Ascending aorta (tissue), 2 donors: ENCODE results near the gene IGFBP5. TPM values are rescaled to one million over a fixed set of nuclear protein-coding genes. Genes with fewer than 3 reads are reported as not detected.

Experiments
- DNase-seq, 2 donors: peaks; one replicate each; pipeline ENCODE4 v3.0.0-alpha.2; 2019; ENCODE audit warnings: low spot score in 2 of 2
- H3K27ac ChIP-seq, 2 donors: fragments of 200-600 bp; sonication (generic); one replicate each; pipeline ENCODE4 v1.5.1; 2016 to 2017; ENCODE audit warnings: mild to moderate bottlenecking in 1 of 2
- H3K27me3 ChIP-seq: fragments of 200-600 bp; sonication (generic); one replicate; pipeline ENCODE4 v1.5.1; 2017
- H3K36me3 ChIP-seq, 2 donors: fragments of 200-600 bp; sonication (generic); one replicate each; pipeline ENCODE4 v1.5.1; 2016
- H3K4me1 ChIP-seq, 2 donors: fragments of 200-600 bp; sonication (generic); one replicate each; pipeline ENCODE4 v1.5.1; 2016 to 2017; ENCODE audit warnings: mild to moderate bottlenecking in 1 of 2
- H3K4me3 ChIP-seq, 2 donors: fragments of 200-600 bp; sonication (generic); one replicate each; pipeline ENCODE4 v1.5.1; 2016 to 2017; ENCODE audit warnings: mild to moderate bottlenecking in 1 of 2
- H3K9me3 ChIP-seq, 2 donors: fragments of 200-600 bp; sonication (generic); one replicate each; pipeline ENCODE4 v1.5.1; 2016
- CTCF ChIP-seq, 3 experiments: fragments of 200-600 bp in 2 of 3; fragments of 450-650 bp in 1 of 3; sonication (generic) in 2 of 3; IDR thresholded peaks; one replicate each; pipeline ENCODE4 v1.5.1; 2016 to 2019; ENCODE audit warnings: antibody characterized with exemption in 3 of 3, mild to moderate bottlenecking in 1 of 3, moderate library complexity in 1 of 3
- intact Hi-C: fragments of 100-400 bp; cut with DNase I; formaldehyde crosslinking; loops from one replicate; pipeline ENCODE4 v1.15.1; 2023
- total RNA-seq: library from RNA; depleted of rRNA; stranded (reverse); fragments of >200 nt; gene quantifications from one replicate; pipeline ENCODE4 v1.1.0, GENCODE V29; 2016

IGFBP5 gene
- 1,280 TPM for total RNA-seq

DNA sequence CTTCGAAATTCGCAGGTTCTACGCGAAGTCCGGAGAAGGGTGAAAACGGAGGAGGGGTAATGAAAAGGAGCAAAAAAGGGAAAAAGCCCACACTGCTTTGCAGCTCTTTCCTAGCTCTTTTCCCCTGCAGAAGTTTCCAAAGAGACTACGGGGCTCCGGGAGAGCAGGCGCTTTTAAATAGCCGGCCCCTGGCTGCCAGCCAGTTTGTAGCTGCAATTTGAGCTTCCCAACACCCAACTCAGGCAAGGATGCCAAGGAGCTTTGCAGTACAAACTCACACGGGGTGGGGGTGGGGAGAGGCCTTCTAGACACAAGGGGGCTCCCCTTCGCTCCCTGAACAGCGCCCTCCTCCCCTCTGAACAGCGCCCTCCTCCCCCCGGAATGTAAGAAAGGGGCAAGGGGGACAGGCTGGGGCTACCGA, at the start of gene IGFBP5:
Gene IGFBP5, minus strand, starts transcription at position 149 of the 421 bp plus-strand sequence. CDS start 774 bp downstream, outside the sequence.
- Histone ChIP-seq H3K36me3 (no peaks in the 10 kb centered on the region), H3K27ac (peak within 1 kb of the TSS; percentile 87 to 93), H3K4me1 (peaks cover 4 to 40% of the 10 kb centered on the region in 2 donors), H3K27me3 (no peaks in the 10 kb centered on the region), H3K4me3 (peak within 1 kb of the TSS; percentile 58 to 89), H3K9me3 (no peaks in the 10 kb centered on the region)
- intact Hi-C loops = loop anchor here (5.0 to 10.0 kb wide), 5 partner anchors 357 to 739 kb away; no protein-coding TSS in a partner anchor
- DNase-seq = peak in 1 of 2 donors; percentile 92
- peak in 2 of 3 experiments; percentile 13 to 26 for TF ChIP-seq CTCF (IDR thresholded peaks at IDR 0.05)

DNA sequence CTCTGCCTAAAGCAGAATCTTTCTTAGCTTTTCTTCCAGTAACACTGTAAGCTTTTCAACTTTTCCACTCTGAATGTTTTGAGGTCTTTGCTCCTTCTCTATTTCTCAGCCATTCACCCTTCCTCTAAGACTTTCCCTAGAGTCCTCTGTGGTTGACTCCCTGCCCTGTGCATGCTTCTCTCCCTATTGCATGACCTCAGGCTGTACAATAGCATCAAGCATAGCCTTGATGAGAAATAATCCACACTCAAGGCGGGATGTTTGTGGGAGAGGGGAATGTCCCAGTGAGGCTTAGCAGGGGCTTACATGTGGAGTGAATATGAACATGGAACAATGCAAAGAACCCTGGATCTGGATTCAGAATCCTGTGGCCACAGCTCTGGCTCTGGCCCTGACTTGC, 48.4 kb upstream of the IGFBP5 start:
- H3K9me3 ChIP-seq = no peaks in the 10 kb centered on the region
- no peak for DNase-seq
- TF ChIP-seq CTCF (IDR thresholded peaks at IDR 0.05) = no peak
- no peaks in the 10 kb centered on the region for H3K36me3 ChIP-seq
- no peak overlapping the region for H3K4me3 ChIP-seq
- no peak overlapping the region for H3K27ac ChIP-seq
- H3K27me3 ChIP-seq = no peaks in the 10 kb centered on the region
- intact Hi-C loops = no loop called here
- H3K4me1 ChIP-seq = no peaks in the 10 kb centered on the region

DNA sequence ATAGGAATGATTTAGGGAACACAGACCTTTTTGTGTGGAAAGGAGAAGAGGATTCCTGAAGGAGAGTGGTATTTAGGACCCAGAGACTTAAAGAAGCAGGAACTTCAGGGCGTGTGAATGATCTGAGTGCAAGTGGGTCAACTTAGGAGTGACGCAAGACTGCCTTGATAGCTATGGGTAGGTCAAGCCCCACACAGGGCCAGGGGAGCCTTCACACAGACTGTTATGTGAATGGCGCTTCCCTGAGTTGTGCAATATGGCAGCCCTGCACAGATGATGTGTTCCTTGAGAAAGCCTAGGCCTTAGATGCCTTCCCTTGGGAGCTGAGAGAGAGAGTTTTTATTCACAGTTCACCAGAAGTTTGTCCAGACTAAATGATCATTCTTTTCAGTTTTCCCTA, 47.1 kb upstream of the IGFBP5 start:
- intact Hi-C loops = no loop called here
- no peaks in the 10 kb centered on the region for H3K4me1 ChIP-seq
- H3K9me3 ChIP-seq = no peaks in the 10 kb centered on the region
- H3K27me3 ChIP-seq = no peaks in the 10 kb centered on the region
- TF ChIP-seq CTCF (IDR thresholded peaks at IDR 0.05) = no peak
- H3K27ac ChIP-seq = no peak overlapping the region
- no peaks in the 10 kb centered on the region for H3K36me3 ChIP-seq
- no peak overlapping the region for H3K4me3 ChIP-seq
- peak in 1 of 2 donors; percentile 72 for DNase-seq

- no peak for TF ChIP-seq CTCF (IDR thresholded peaks at IDR 0.05)
- DNase-seq = no peak
- H3K4me1 ChIP-seq = no peaks in the 10 kb centered on the region
- no peaks in the 10 kb centered on the region for H3K27me3 ChIP-seq
- intact Hi-C loops = no loop called here
- no peaks in the 10 kb centered on the region for H3K9me3 ChIP-seq
- no peak overlapping the region for H3K27ac ChIP-seq
- no peak overlapping the region for H3K4me3 ChIP-seq
- H3K36me3 ChIP-seq = no peaks in the 10 kb centered on the region
Observed at GRCh38 chr2:216741223-216741593, 45.9 kb upstream of the IGFBP5 start.

GRCh38 chr2:216740557-216741222, 45.3 kb upstream of the IGFBP5 start:
- no peak for TF ChIP-seq CTCF (IDR thresholded peaks at IDR 0.05)
- H3K9me3 ChIP-seq = no peaks in the 10 kb centered on the region
- H3K4me3 ChIP-seq = no peak overlapping the region
- no peak overlapping the region for H3K27ac ChIP-seq
- no peaks in the 10 kb centered on the region for H3K27me3 ChIP-seq
- intact Hi-C loops = no loop called here
- no peak for DNase-seq
- H3K36me3 ChIP-seq = no peaks in the 10 kb centered on the region
- no peaks in the 10 kb centered on the region for H3K4me1 ChIP-seq
